ENCODE data around the gene KIFC1.

GRCh38 chr6:33450434-33450833 is 58.8 kb downstream of the KIFC1 start:
- TF ChIP-seq CTCF (IDR thresholded peaks at IDR 0.05) (no peak), POLR2AphosphoS5 (IDR thresholded peaks at IDR 0.05) (no peak)

Data from stomach (tissue), 4 donors.